ENCODE measurements around the gene POLDIP2. TPM values are rescaled to one million over a fixed set of nuclear protein-coding genes. Genes with fewer than 3 reads are reported as not detected.

Gene POLDIP2
- total RNA-seq, 2 experiments from 2014 or later, result 88.8 to 89.2 TPM

- no peak overlapping the region for H2AFZ ChIP-seq (ENCODE audit: low read length)
- BruUV-seq (replicated peaks), result no TSS peak
- H3K4me2 ChIP-seq (ENCODE audit: low read length), result no peak overlapping the region
- CTCF ChIA-PET (ENCODE audit: unreplicated experiment), result no interaction called here
- H3K4me3 ChIP-seq (ENCODE audit: low read depth, low read length, poor library complexity, severe bottlenecking), result no peak overlapping the region
- no peaks in the 10 kb centered on the region for H4K20me1 ChIP-seq (ENCODE audit: insufficient read depth, low read length)
- H3K36me3 ChIP-seq (ENCODE audit: insufficient read depth, low read length), result no peaks in the 10 kb centered on the region
- POLR2A ChIA-PET, result no interaction called here
- H3K9me3 ChIP-seq (ENCODE audit: low read length), result no peaks in the 10 kb centered on the region
- peaks cover 9% of the 10 kb centered on the region for H3K4me1 ChIP-seq (ENCODE audit: insufficient read depth, low read length, poor library complexity, severe bottlenecking)
- intact Hi-C loops (cut with micrococcal nuclease; ENCODE audit: unreplicated experiment), result no loop called here
- no peak for DNase-seq (ENCODE audit: low spot score)
- TF ChIP-seq EZH2phosphoT487 (IDR thresholded peaks at IDR 0.05; ENCODE audit: borderline replicate concordance, low read depth, low read length), result no peak
- TF ChIP-seq, protein P1, sequence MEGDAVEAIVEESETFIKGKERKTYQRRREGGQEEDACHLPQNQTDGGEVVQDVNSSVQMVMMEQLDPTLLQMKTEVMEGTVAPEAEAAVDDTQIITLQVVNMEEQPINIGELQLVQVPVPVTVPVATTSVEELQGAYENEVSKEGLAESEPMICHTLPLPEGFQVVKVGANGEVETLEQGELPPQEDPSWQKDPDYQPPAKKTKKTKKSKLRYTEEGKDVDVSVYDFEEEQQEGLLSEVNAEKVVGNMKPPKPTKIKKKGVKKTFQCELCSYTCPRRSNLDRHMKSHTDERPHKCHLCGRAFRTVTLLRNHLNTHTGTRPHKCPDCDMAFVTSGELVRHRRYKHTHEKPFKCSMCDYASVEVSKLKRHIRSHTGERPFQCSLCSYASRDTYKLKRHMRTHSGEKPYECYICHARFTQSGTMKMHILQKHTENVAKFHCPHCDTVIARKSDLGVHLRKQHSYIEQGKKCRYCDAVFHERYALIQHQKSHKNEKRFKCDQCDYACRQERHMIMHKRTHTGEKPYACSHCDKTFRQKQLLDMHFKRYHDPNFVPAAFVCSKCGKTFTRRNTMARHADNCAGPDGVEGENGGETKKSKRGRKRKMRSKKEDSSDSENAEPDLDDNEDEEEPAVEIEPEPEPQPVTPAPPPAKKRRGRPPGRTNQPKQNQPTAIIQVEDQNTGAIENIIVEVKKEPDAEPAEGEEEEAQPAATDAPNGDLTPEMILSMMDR (conservative IDR thresholded peaks at IDR 0.05; ENCODE audit: low read length), result no peak
- no peak overlapping the region for H3K27ac ChIP-seq (ENCODE audit: low read depth, low read length, poor library complexity, severe bottlenecking)
- H3K79me2 ChIP-seq (ENCODE audit: insufficient read depth, low read depth, low read length), result no peaks in the 10 kb centered on the region
- no peaks in the 10 kb centered on the region for H3K9me2 ChIP-seq (ENCODE audit: insufficient read depth, low read length)
Observed at GRCh38 chr17:28313841-28314240, 43.5 kb downstream of the POLDIP2 start.

DNA sequence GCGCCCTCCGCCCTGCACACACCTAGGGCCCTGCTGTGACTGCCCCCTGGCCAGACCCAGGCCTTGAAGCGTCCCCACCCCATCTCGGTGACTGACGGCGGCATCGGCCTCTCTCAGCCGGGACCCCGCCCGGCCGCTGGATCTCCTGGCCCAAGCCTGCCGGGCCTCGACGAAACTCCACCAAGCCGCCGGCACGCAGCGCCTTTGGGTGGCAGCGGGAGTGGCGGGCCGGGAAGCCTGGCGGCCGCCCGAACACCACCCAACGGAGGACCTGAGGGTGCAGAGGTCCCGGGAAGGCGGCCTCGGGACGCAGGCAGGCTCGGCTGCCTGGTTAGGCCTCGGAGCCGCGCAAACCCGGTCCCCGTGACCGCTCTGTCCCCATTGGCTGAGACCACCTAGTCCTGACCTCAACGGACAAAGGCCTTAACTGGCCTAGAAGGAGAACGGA, 50.3 kb downstream of the POLDIP2 start:
- TF ChIP-seq EZH2phosphoT487 (IDR thresholded peaks at IDR 0.05; ENCODE audit: borderline replicate concordance, low read depth, low read length), result no peak
- TF ChIP-seq, protein P1 (conservative IDR thresholded peaks at IDR 0.05; ENCODE audit: low read length), result no peak
- Histone ChIP-seq H3K27ac (ENCODE audit: low read depth, low read length, poor library complexity, severe bottlenecking) (no peak overlapping the region), H4K20me1 (ENCODE audit: insufficient read depth, low read length) (no peaks in the 10 kb centered on the region), H3K79me2 (ENCODE audit: insufficient read depth, low read depth, low read length) (no peaks in the 10 kb centered on the region), H3K4me1 (ENCODE audit: insufficient read depth, low read length, poor library complexity, severe bottlenecking) (no peaks in the 10 kb centered on the region), H3K9me2 (ENCODE audit: insufficient read depth, low read length) (no peaks in the 10 kb centered on the region), H3K9me3 (ENCODE audit: low read length) (no peaks in the 10 kb centered on the region), H3K36me3 (ENCODE audit: insufficient read depth, low read length) (no peaks in the 10 kb centered on the region), H2AFZ (ENCODE audit: low read length) (no peak overlapping the region), H3K4me2 (ENCODE audit: low read length) (no peak overlapping the region), H3K4me3 (ENCODE audit: low read depth, low read length, poor library complexity, severe bottlenecking) (no peak overlapping the region)
- ChIA-PET CTCF (ENCODE audit: unreplicated experiment) (no interaction called here), POLR2A (no interaction called here)
- BruUV-seq (replicated peaks), result no TSS peak
- DNase-seq (ENCODE audit: low spot score), result no peak
- intact Hi-C loops (cut with micrococcal nuclease; ENCODE audit: unreplicated experiment), result no loop called here

DNA sequence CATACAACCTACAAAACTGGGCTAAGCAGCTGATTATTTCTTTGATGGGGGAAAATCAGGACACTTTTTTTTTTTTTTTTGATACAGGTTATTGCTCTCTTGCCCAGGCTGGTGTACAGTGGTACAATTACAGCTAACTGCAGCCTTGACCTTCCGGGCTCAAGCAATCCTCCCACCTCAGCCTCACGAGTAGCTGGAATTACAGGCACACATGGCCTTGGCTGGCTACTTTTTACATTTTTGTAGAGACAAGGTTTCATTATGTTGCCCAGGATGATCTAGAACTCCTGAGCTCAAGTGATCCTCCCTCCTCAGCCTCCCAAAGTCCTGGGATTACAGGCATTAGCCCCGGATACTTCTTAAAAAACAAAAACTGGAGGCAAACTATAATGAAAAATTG, 58.9 kb downstream of the POLDIP2 start:
- no peak for TF ChIP-seq EZH2phosphoT487 (IDR thresholded peaks at IDR 0.05; ENCODE audit: borderline replicate concordance, low read depth, low read length)
- DNase-seq (ENCODE audit: low spot score), result no peak
- no peak overlapping the region for H3K4me3 ChIP-seq (ENCODE audit: low read depth, low read length, poor library complexity, severe bottlenecking)
- intact Hi-C loops (cut with micrococcal nuclease; ENCODE audit: unreplicated experiment), result no loop called here
- no peaks in the 10 kb centered on the region for H3K79me2 ChIP-seq (ENCODE audit: insufficient read depth, low read depth, low read length)
- BruUV-seq (replicated peaks), result no TSS peak
- no peaks in the 10 kb centered on the region for H4K20me1 ChIP-seq (ENCODE audit: insufficient read depth, low read length)
- no peak overlapping the region for H3K27ac ChIP-seq (ENCODE audit: low read depth, low read length, poor library complexity, severe bottlenecking)
- H3K4me2 ChIP-seq (ENCODE audit: low read length), result no peak overlapping the region
- H3K9me2 ChIP-seq (ENCODE audit: insufficient read depth, low read length), result no peaks in the 10 kb centered on the region
- POLR2A ChIA-PET, result interaction anchor here (0.7 kb wide), 1 partner anchor 38 kb away, joined by 3 read pairs; no protein-coding TSS in a partner anchor
- CTCF ChIA-PET (ENCODE audit: unreplicated experiment), result no interaction called here
- H3K4me1 ChIP-seq (ENCODE audit: insufficient read depth, low read length, poor library complexity, severe bottlenecking), result no peaks in the 10 kb centered on the region
- no peaks in the 10 kb centered on the region for H3K9me3 ChIP-seq (ENCODE audit: low read length)
- no peak overlapping the region for H2AFZ ChIP-seq (ENCODE audit: low read length)
- H3K36me3 ChIP-seq (ENCODE audit: insufficient read depth, low read length), result no peaks in the 10 kb centered on the region

Small RNA genes lying within 50 kb of the gene (microRNA-seq; reads per million reads assigned to microRNA genes)
- 6.1 reads per million for gene MIR4723 (ENCODE audit: borderline replicate concordance)

Other genes with a start within 250 kb of the POLDIP2 start
- gene TMEM97, start 38.3 kb downstream of the POLDIP2 start, total RNA-seq (2014; rRNA removed; shearing (Covaris generic)), result 62.3 and 65.7 TPM in 2 replicates
- 65.1 and 69.6 TPM in 2 replicates for gene TMEM97, start 38.3 kb downstream of the POLDIP2 start, total RNA-seq (2022)
- gene IFT20, start 22.1 kb downstream of the POLDIP2 start, total RNA-seq (2014; rRNA removed; shearing (Covaris generic)), result 16.3 and 32.9 TPM in 2 replicates
- gene IFT20, start 22.1 kb downstream of the POLDIP2 start, total RNA-seq (2022), result 23.8 and 23.9 TPM in 2 replicates
- gene TNFAIP1, start 21.8 kb downstream of the POLDIP2 start, total RNA-seq (2014; rRNA removed; shearing (Covaris generic)), result 9.3 and 15.5 TPM in 2 replicates
- 10.6 and 14.7 TPM in 2 replicates for gene TNFAIP1, start 21.8 kb downstream of the POLDIP2 start, total RNA-seq (2022)
- not detected in 2 replicates for gene SEBOX, start 7.7 kb upstream of the POLDIP2 start, total RNA-seq (2014; rRNA removed; shearing (Covaris generic))
- not detected in 2 replicates for gene SEBOX, start 7.7 kb upstream of the POLDIP2 start, total RNA-seq (2022)
- gene VTN, start 12.8 kb upstream of the POLDIP2 start, total RNA-seq (2014; rRNA removed; shearing (Covaris generic)), result not detected in 2 replicates
- 0.40 TPM in 1 of 2 replicates, not detected in the other for gene VTN, start 12.8 kb upstream of the POLDIP2 start, total RNA-seq (2022)
- gene SARM1, start 14.2 kb upstream of the POLDIP2 start, total RNA-seq (2014; rRNA removed; shearing (Covaris generic)), result 4.7 and 7.5 TPM in 2 replicates
- 21.3 and 21.7 TPM in 2 replicates for gene SARM1, start 14.2 kb upstream of the POLDIP2 start, total RNA-seq (2022)
- gene SLC46A1, start 48.7 kb upstream of the POLDIP2 start, total RNA-seq (2014; rRNA removed; shearing (Covaris generic)), result 0.85 and 1.5 TPM in 2 replicates
- 1.2 and 2.2 TPM in 2 replicates for gene SLC46A1, start 48.7 kb upstream of the POLDIP2 start, total RNA-seq (2022)
- gene SLC13A2, start 116.1 kb upstream of the POLDIP2 start, total RNA-seq (2014; rRNA removed; shearing (Covaris generic)), result not detected in 2 replicates
- gene SLC13A2, start 116.1 kb upstream of the POLDIP2 start, total RNA-seq (2022), result not detected in 2 replicates
- gene FOXN1, start 148.8 kb upstream of the POLDIP2 start, total RNA-seq (2014; rRNA removed; shearing (Covaris generic)), result not detected in 2 replicates
- not detected in 2 replicates for gene FOXN1, start 148.8 kb upstream of the POLDIP2 start, total RNA-seq (2022)
- gene UNC119, start 195.1 kb upstream of the POLDIP2 start, total RNA-seq (2014; rRNA removed; shearing (Covaris generic)), result 10.5 and 14.2 TPM in 2 replicates
- 8.4 and 14.9 TPM in 2 replicates for gene UNC119, start 195.1 kb upstream of the POLDIP2 start, total RNA-seq (2022)
- 13.9 and 23.7 TPM in 2 replicates for gene PIGS, start 214.0 kb upstream of the POLDIP2 start, total RNA-seq (2014; rRNA removed; shearing (Covaris generic))
- 34.0 and 34.5 TPM in 2 replicates for gene PIGS, start 214.0 kb upstream of the POLDIP2 start, total RNA-seq (2022)
- 62.4 and 70.7 TPM in 2 replicates for gene ALDOC, start 219.4 kb upstream of the POLDIP2 start, total RNA-seq (2014; rRNA removed; shearing (Covaris generic))
- gene ALDOC, start 219.4 kb upstream of the POLDIP2 start, total RNA-seq (2022), result 25.7 and 46.2 TPM in 2 replicates
- gene SPAG5, start 241.5 kb upstream of the POLDIP2 start, total RNA-seq (2014; rRNA removed; shearing (Covaris generic)), result 161 and 163 TPM in 2 replicates
- 152 and 156 TPM in 2 replicates for gene SPAG5, start 241.5 kb upstream of the POLDIP2 start, total RNA-seq (2022)

All from OCI-LY7 (cell line).